SK-N-SH treated with all-trans-retinoic acid at 6 μM for 48 hours (cell line): ENCODE results near the gene THAP5.

ENCODE experiments used
- ATAC-seq: fragments of 200-7000 bp; cut with Tn5 transposase; 3 replicates; pipeline ENCODE4 v1.9.1; 2020; ENCODE audit warnings: mild to moderate bottlenecking, moderate library complexity
- ARNTL ChIP-seq: fragments of 450-650 bp; formaldehyde crosslinking; IDR thresholded peaks from 2 replicates; pipeline ENCODE4 v1.5.0; 2020; ENCODE audit warnings: low read depth, mild to moderate bottlenecking, moderate library complexity, borderline replicate concordance
- BACH2 ChIP-seq: fragments of 250-450 bp; sonication (Bioruptor Pico); IDR thresholded peaks from 2 replicates; pipeline ENCODE4 v1.9.0; 2021; ENCODE audit warnings: mild to moderate bottlenecking, borderline replicate concordance
- CREB5 ChIP-seq: fragments of 250-450 bp; sonication (Bioruptor Pico); IDR thresholded peaks from 2 replicates; pipeline ENCODE4 v1.5.1; 2020; ENCODE audit warnings: low read depth, mild to moderate bottlenecking, moderate library complexity
- CSDC2 ChIP-seq: fragments of 250-450 bp; sonication (Bioruptor Pico); IDR thresholded peaks from 2 replicates; pipeline ENCODE4 v1.5.0; 2020; ENCODE audit warnings: mild to moderate bottlenecking, moderate library complexity
- GLIS3 ChIP-seq: fragments of 250-450 bp; sonication (Bioruptor Pico); IDR thresholded peaks from 2 replicates; pipeline ENCODE4 v1.5.0; 2020; ENCODE audit warnings: mild to moderate bottlenecking, moderate library complexity
- ISL1 ChIP-seq: fragments of 250-450 bp; sonication (Bioruptor Pico); IDR thresholded peaks from 2 replicates; pipeline ENCODE4 v2.1.2; 2022; ENCODE audit warnings: mild to moderate bottlenecking, moderate library complexity
- PPARA ChIP-seq: fragments of 250-450 bp; sonication (Bioruptor Pico); IDR thresholded peaks from 2 replicates; pipeline ENCODE4 v1.5.0; 2020; ENCODE audit warnings: mild to moderate bottlenecking, borderline replicate concordance
- RARB ChIP-seq: fragments of 250-450 bp; sonication (Bioruptor Pico); IDR thresholded peaks from 2 replicates; pipeline ENCODE4 v1.8.0; 2021; ENCODE audit warnings: mild to moderate bottlenecking, moderate library complexity
- SNAI2 ChIP-seq: fragments of 250-450 bp; sonication (Bioruptor Pico); IDR thresholded peaks from 2 replicates; pipeline ENCODE4 v1.5.0; 2020; ENCODE audit warnings: mild to moderate bottlenecking, moderate library complexity
- TCF4 ChIP-seq: fragments of 250-450 bp; sonication (Bioruptor Pico); IDR thresholded peaks from 2 replicates; pipeline ENCODE4 v1.8.0; 2021; ENCODE audit warnings: mild to moderate bottlenecking, moderate library complexity, borderline replicate concordance
- TOX ChIP-seq: fragments of 250-450 bp; sonication (Bioruptor Pico); IDR thresholded peaks from 2 replicates; pipeline ENCODE4 v1.8.0; 2021; ENCODE audit warnings: mild to moderate bottlenecking, moderate library complexity, borderline replicate concordance
- ZC3H10 ChIP-seq: fragments of 250-450 bp; sonication (Bioruptor Pico); IDR thresholded peaks from 2 replicates; pipeline ENCODE4 v1.5.1; 2021; ENCODE audit warnings: mild to moderate bottlenecking, moderate library complexity
- ZFP3 ChIP-seq: fragments of 250-450 bp; sonication (Bioruptor Pico); IDR thresholded peaks from 2 replicates; pipeline ENCODE4 v1.5.0; 2020; ENCODE audit warnings: mild to moderate bottlenecking, moderate library complexity
- ZNF565 ChIP-seq: fragments of 450-650 bp; formaldehyde crosslinking; conservative IDR thresholded peaks from 2 replicates; pipeline ENCODE4 v1.5.0; 2020; ENCODE audit warnings: low read depth, mild to moderate bottlenecking, moderate library complexity
- ZNF70 ChIP-seq: fragments of 450-650 bp; formaldehyde crosslinking; IDR thresholded peaks from 2 replicates; pipeline ENCODE4 v1.5.0; 2020; ENCODE audit warnings: mild to moderate bottlenecking, moderate library complexity
- TF ChIP-seq, protein P1 (sequence below): fragments of 250-450 bp; sonication (Bioruptor Pico); IDR thresholded peaks from 2 replicates; pipeline ENCODE4 v1.5.1; 2021; ENCODE audit warnings: mild to moderate bottlenecking, moderate library complexity
- TF ChIP-seq, protein P2 (sequence below): fragments of 250-450 bp; sonication (Bioruptor Pico); IDR thresholded peaks from 2 replicates; pipeline ENCODE4 v1.5.0; 2020; ENCODE audit warnings: mild to moderate bottlenecking, moderate library complexity
- TF ChIP-seq, protein P3 (sequence below): fragments of 250-450 bp; sonication (Bioruptor Pico); IDR thresholded peaks from 2 replicates; pipeline ENCODE4 v1.8.0; 2020; ENCODE audit warnings: mild to moderate bottlenecking, moderate library complexity, borderline replicate concordance

Gene THAP5

GRCh38 chr7:108600399-108600798, 30.9 kb upstream of the THAP5 start (continued):
- TF ChIP-seq, protein P1, sequence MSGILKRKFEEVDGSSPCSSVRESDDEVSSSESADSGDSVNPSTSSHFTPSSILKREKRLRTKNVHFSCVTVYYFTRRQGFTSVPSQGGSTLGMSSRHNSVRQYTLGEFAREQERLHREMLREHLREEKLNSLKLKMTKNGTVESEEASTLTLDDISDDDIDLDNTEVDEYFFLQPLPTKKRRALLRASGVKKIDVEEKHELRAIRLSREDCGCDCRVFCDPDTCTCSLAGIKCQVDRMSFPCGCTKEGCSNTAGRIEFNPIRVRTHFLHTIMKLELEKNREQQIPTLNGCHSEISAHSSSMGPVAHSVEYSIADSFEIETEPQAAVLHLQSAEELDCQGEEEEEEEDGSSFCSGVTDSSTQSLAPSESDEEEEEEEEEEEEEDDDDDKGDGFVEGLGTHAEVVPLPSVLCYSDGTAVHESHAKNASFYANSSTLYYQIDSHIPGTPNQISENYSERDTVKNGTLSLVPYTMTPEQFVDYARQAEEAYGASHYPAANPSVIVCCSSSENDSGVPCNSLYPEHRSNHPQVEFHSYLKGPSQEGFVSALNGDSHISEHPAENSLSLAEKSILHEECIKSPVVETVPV (CRISPR knock-in tag), result no peak
- TF ChIP-seq CSDC2 (CRISPR knock-in tag) (no peak), RARB (CRISPR knock-in tag) (no peak), BACH2 (no peak), PPARA (CRISPR knock-in tag) (no peak), TCF4 (CRISPR knock-in tag) (no peak), CREB5 (CRISPR knock-in tag) (no peak)

DNA sequence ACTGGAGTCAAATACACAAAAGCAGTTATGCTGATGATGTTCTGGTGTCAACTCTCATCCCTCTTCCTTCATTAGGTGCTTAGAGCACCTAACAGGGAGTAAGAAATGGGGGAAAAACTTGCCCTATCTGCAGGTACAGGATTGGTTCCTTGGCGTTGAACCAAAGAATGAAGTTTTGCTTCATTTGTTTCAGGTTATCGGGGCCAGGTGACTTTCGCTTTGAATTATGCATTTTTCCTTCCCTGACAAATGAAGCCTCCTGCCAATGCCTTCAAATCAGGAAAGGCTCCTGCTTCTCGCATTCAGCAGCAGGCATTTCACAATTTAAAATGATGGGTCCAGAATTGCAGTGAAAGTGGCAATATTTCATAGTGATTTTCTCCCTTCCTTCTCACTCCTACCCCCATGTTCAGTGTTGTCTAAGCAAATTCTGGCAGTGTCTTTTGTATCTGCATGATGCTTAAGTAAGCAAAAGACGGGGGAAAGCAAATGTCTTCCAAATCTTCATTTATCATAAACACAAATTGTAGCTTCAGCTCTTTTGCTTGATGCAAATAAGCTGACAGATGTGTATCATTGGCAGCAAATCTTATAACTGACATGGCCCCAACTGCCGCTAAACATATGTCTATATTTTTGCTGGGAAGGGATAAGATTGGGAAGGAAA, 29.5 kb upstream of the THAP5 start:
- ATAC-seq, result no peak
- TF ChIP-seq ZC3H10 (CRISPR knock-in tag) (no peak), RARB (CRISPR knock-in tag) (no peak), GLIS3 (CRISPR knock-in tag) (no peak), ARNTL (no peak), SNAI2 (no peak)
- TF ChIP-seq, protein P2, sequence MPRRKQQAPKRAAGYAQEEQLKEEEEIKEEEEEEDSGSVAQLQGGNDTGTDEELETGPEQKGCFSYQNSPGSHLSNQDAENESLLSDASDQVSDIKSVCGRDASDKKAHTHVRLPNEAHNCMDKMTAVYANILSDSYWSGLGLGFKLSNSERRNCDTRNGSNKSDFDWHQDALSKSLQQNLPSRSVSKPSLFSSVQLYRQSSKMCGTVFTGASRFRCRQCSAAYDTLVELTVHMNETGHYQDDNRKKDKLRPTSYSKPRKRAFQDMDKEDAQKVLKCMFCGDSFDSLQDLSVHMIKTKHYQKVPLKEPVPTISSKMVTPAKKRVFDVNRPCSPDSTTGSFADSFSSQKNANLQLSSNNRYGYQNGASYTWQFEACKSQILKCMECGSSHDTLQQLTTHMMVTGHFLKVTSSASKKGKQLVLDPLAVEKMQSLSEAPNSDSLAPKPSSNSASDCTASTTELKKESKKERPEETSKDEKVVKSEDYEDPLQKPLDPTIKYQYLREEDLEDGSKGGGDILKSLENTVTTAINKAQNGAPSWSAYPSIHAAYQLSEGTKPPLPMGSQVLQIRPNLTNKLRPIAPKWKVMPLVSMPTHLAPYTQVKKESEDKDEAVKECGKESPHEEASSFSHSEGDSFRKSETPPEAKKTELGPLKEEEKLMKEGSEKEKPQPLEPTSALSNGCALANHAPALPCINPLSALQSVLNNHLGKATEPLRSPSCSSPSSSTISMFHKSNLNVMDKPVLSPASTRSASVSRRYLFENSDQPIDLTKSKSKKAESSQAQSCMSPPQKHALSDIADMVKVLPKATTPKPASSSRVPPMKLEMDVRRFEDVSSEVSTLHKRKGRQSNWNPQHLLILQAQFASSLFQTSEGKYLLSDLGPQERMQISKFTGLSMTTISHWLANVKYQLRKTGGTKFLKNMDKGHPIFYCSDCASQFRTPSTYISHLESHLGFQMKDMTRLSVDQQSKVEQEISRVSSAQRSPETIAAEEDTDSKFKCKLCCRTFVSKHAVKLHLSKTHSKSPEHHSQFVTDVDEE, result no peak
- TF ChIP-seq, all 23 proteins: peak for 0

GRCh38 chr7:108598153-108598552, 28.6 kb upstream of the THAP5 start:
- ATAC-seq, result no peak
- TF ChIP-seq ISL1 (CRISPR knock-in tag) (no peak), ZC3H10 (CRISPR knock-in tag) (no peak), ZFP3 (CRISPR knock-in tag) (no peak), ZNF565 (CRISPR knock-in tag) (no peak), RARB (CRISPR knock-in tag) (no peak)
- TF ChIP-seq, protein P3, sequence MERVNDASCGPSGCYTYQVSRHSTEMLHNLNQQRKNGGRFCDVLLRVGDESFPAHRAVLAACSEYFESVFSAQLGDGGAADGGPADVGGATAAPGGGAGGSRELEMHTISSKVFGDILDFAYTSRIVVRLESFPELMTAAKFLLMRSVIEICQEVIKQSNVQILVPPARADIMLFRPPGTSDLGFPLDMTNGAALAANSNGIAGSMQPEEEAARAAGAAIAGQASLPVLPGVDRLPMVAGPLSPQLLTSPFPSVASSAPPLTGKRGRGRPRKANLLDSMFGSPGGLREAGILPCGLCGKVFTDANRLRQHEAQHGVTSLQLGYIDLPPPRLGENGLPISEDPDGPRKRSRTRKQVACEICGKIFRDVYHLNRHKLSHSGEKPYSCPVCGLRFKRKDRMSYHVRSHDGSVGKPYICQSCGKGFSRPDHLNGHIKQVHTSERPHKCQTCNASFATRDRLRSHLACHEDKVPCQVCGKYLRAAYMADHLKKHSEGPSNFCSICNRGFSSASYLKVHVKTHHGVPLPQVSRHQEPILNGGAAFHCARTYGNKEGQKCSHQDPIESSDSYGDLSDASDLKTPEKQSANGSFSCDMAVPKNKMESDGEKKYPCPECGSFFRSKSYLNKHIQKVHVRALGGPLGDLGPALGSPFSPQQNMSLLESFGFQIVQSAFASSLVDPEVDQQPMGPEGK, result no peak
- TF ChIP-seq, all 23 proteins: peak for 0

- ATAC-seq, result no peak
- TF ChIP-seq CSDC2 (CRISPR knock-in tag) (no peak), ZFP3 (CRISPR knock-in tag) (no peak), BACH2 (no peak)
Measured at GRCh38 chr7:108596560-108596959, 27.1 kb upstream of the THAP5 start.

DNA sequence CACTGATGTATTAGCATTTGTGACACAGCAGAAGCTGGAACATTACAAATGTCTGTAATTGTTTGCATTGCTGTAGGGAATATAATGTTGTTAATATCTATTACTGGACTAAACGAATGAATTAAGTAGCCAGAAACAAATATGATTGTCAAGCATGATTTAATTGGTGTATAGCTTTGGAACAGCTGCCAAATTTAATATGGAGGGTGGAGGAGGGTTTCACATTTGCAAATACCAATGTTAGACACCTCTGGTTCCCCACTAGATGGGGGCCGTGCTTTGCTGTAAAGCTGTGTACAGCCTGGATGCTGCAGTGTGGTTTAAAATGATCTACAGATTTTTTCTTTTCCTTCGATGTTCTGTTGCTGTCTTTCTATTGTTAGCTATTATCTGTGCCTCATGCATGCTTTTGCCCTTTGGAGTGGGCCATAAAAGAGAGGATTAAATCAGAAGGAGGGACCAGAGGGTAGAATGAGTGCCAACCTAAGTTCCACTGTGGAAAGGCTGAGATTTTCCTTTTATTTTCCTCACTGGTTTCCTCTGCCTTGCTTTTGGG, 23.2 kb upstream of the THAP5 start:
- ATAC-seq, result peak; percentile 91
- TF ChIP-seq SNAI2 (no peak), CSDC2 (CRISPR knock-in tag) (no peak), ZNF70 (CRISPR knock-in tag) (no peak), PPARA (CRISPR knock-in tag) (no peak), TOX (no peak), BACH2 (0 out of 2 replicates have a peak, but pooled peaks have one; percentile 15), ISL1 (CRISPR knock-in tag) (peak; percentile 62), TCF4 (CRISPR knock-in tag) (peak; percentile 50; the same call in 1 of the 2 replicates), ARNTL (no peak), ZNF565 (CRISPR knock-in tag) (no peak)
- TF ChIP-seq, protein P2, result peak; percentile 44; the same call in 1 of the 2 replicates
- TF ChIP-seq, protein P1 (CRISPR knock-in tag), result no peak
- TF ChIP-seq, all 23 proteins: peak for 4
